Stimulated activated naive CD4-positive, alpha-beta T cell treated with Interleukin-2 at 50 U/mL for 16 hours (primary cell): ENCODE data around the gene PHOX2A.

Source experiments
- DNase-seq: peaks from one replicate; lab custom pipeline; 2025; lab: John Stamatoyannopoulos, UW

The PHOX2A gene

GRCh38 chr11:72233773-72234513, 10.0 kb downstream of the PHOX2A start:
- no peak for DNase-seq

- no peak for DNase-seq
Observed at GRCh38 chr11:72233056-72233772, 10.8 kb downstream of the PHOX2A start.

GRCh38 chr11:72232260-72233055, 11.5 kb downstream of the PHOX2A start:
- no peak for DNase-seq

GRCh38 chr11:72231396-72232259, 12.3 kb downstream of the PHOX2A start:
- no peak for DNase-seq

DNA sequence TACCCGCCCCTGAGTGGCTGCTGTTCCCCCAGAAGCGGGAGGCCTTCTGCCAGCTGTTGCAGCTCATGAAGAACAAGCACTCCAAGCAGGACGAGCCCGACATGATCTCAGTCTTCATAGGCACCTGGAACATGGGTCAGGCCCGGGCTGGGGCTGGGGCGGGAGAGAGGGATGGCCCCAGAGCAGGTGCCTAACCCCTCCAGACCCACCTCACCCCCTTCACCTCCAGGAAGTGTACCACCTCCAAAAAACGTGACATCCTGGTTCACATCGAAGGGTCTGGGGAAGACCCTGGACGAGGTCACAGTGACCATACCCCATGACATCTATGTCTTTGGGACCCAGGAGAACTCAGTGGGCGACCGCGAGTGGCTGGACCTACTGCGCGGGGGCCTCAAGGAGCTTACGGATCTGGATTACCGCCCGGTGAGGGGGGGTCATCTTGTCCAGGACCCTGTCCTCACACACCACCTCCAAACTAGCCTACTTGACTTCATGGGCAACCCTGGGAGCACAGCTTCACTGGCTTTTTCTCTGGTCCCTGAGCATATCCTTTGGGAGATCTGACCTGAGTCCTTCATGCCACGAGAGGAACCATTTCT, 13.1 kb downstream of the PHOX2A start:
- no peak for DNase-seq

DNA sequence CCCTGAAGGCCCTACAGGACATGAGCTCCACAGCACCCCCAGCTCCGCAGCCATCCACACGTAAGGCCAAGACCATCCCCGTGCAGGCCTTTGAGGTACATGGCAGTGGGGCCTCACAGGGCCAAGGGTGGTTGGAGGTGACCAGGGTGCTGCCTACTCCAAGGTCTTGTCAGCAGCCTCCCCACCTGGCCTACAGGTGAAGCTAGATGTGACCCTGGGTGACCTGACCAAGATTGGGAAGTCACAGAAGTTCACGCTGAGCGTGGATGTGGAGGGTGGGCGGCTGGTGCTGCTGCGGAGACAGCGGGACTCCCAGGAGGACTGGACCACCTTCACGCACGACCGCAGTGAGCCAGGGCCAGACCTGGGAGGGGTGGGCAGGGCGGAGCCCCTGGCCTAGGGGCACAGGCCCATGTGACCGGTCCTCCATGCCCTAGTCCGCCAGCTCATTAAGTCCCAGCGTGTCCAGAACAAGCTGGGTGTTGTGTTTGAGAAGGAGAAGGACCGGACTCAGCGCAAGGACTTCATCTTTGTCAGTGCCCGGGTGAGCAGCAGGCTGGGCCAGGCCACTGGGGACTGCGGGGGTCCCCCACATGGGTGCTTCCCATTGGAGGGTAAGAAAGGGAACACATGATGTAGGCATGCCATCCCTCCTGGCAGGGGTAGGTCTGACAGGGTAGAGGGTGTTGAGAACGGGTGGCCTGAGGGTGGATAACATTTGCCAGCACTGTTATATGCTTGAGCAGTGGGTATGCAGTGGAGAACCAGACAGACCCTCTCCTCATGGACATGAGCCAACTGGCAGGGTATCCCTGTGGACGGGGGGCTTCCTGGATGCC, 13.8 kb downstream of the PHOX2A start:
- no peak for DNase-seq

GRCh38 chr11:72229336-72229924, 14.5 kb downstream of the PHOX2A start:
- no peak for DNase-seq

DNA sequence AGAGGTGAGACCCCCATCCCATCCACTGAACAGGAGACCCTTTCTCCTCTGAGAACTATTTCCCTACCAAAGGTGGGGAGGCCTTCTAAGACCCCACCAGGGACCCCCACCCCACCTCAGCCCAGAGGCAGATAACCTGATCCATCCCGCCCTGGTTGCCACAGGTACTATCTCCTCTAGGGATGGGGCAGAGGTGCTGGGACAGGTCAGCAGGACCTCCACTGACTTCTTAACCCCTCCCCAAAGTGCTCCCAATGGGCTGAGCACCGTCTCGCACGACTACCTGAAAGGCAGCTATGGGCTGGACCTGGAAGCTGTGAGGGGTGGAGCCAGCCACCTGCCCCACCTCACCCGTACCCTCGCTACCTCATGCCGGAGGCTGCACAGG, 15.1 kb downstream of the PHOX2A start:
- DNase-seq = no peak

DNA sequence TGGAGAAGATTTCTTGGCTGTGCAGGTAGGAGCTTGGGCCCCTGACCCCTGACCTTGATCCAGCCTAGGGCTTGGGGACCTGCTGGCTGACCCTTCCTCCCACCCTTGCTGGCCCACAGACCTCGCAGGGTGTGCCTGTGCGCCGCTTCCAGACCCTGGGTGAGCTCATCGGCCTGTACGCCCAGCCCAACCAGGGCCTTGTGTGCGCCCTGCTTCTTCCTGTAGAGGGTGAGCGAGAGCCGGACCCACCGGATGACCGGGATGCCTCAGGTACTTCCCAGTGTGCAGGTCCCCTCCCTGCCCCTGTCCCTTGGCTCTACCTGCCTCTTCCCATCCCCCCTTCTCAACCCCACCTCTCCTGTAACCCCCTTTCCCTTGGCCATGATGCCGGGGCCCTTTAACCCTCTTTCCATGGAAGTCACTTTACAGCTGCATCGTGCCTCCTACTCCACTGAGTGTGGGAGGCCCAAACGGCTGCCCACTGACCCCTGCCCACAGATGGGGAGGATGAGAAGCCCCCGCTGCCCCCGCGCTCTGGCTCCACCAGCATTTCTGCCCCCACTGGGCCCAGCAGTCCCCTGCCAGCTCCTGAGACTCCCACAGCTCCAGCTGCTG, 15.6 kb downstream of the PHOX2A start:
- no peak for DNase-seq

DNA sequence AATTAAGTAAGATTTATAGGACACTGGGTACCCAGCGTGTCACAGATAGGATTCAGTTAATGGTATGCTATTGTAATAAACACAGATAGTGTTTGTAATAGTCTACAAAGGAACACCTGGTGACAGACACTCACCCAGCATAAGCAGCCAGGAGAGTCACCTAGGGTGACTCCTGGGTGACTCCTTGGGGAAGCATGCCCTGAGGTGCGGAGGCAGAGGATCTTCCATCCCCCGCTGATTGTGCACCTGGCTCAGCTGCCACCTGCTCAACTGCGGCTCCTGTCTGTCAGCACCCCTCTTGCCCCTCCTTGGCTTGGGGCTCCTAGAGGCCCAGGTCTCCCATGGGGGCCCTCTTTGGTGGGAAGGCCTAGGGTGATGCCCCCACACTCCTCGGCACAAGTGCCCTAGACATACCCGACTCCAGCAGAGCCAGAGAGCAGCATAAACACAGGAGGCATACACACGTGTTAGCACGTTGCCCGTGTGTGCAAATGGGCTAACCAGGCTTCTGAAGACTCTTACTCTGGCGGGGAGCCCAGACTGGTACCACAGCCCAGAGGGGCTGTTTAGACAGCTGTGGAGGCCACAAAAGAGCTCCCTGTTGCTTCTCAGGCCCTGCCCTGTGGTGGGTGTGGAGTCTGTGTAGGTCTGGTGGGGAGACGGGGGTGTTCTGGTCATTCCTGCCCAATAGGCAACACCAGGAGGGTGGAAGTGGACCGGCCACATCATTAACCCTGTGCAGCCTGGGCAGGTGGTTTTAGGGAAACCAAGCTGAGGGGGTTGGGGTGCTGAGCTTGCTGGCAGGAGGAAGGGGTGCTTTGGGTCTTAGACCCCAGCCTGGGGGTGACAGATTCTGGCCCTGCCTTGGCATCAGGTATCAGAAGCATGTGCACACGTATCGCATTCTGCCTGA, 16.4 kb downstream of the PHOX2A start:
- DNase-seq = no peak

GRCh38 chr11:72226701-72227100, 17.3 kb downstream of the PHOX2A start:
- DNase-seq = no peak

GRCh38 chr11:72225411-72225951, 18.5 kb downstream of the PHOX2A start:
- peak; percentile 28 for DNase-seq

DNA sequence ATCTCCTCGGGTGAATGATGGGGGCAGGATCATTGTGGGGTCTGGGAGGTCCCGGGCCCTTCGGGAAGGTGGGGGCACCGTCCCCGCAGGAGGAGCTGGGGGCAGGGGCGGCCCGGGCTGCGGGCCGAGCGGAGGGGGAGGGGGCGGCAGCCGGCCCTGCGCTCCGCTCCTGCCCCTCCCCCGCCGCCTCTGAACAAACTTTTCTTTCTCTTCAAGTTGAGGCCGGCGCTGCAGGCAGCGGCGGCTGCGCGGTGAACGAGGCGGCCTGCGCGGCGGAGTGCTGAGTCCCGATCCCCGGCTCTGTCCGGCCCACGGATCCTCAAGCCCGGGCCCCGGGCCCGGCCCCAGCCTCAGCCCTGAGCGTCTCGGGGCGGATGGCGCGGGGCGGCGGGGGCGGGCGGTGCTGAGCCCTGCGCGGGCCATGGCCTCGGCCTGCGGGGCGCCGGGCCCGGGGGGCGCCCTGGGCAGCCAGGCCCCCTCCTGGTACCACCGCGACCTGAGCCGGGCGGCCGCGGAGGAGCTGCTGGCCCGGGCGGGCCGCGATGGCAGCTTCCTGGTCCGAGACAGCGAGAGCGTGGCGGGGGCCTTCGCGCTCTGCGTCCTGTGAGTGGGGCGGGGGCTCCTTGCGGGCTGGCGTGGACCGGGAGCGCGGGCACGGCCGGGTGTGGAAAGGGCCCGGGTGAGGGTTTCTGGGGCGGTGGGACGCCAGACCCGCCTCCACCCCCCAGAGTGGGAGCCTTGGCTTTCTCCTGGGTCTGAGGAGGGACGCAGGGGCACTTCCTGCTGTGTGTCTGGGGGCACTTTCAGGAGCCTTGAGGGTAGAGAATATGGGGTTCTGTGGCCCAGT, 19.2 kb downstream of the PHOX2A start, which contains the start of gene INPPL1:
Gene INPPL1 (plus strand): TSS at position 204 of the 847 bp plus-strand sequence. CDS start 218 bp downstream, at position 422.
- DNase-seq = peak; percentile 37

DNA sequence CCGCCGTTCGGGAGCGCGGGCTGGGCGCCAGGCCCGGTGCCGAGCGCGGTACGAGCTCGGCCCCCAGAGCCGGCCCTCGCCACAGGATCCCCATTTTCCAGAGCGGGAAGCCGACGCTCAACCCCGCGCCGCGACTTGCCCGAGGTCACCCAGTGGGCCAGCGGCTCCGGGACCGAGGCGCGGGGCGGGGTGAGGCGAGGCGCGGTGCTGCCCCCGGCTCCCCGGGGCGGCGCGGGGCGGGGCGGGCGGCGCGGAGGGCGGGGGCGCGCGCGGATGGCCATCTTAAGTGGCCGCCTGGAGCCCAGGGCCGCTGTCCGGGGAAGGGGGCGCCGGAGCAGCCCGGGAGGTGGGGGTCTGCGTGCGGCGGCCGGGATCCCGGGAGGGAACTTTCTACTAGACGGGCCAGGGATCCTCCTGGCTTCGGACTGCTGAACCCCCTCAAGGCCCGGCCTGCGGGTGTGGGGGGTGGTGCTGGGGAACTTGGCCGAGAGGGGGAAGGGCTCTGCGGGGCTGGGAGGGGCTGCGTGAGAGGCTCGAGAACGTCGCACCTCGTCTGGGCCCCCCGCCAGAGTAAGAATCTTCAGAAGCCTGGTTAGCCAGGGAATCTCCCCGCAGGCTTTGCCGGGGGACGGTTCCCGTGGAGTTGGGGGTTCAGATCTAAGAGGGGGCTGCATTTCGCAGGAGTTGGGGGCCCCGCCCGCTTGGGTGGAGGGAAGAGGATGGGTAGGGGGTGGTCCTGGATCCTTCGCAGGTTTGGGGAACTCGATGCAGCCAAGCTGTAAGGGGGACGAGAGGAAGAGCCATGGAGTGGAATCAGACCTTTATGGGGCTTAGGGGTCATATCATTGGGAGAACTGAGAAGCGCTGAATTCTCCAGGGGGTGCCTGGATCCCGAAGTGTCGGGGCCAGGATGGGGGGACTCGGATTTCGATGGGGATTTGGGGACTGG, 20.1 kb downstream of the PHOX2A start:
- DNase-seq = peak; percentile 65

- DNase-seq = peak; percentile 95
Observed at GRCh38 chr11:72222907-72223614, 20.9 kb downstream of the PHOX2A start.
